Transverse colon (tissue), 4 donors: ENCODE measurements around the gene GRB7.

Experiments used
- EP300 ChIP-seq: sonication (generic); formaldehyde crosslinking; IDR thresholded peaks from one replicate; pipeline ENCODE4 v1.6.1; 2017; ENCODE audit warnings: antibody characterized with exemption, low read depth
- POLR2A ChIP-seq: fragments of 450-650 bp; IDR thresholded peaks from one replicate; pipeline ENCODE4 v1.6.1; 2016; ENCODE audit warnings: antibody characterized with exemption, mild to moderate bottlenecking, moderate library complexity
- POLR2AphosphoS5 ChIP-seq, 3 donors: sonication (generic); formaldehyde crosslinking; IDR thresholded peaks; one replicate each; pipeline ENCODE4 v1.6.1; 2016; ENCODE audit warnings: antibody characterized with exemption in 3 of 3
- TF ChIP-seq, protein P1 (sequence below), 5 experiments: fragments of 200-600 bp in 3 of 5; fragments of 450-650 bp in 2 of 5; sonication (generic) in 3 of 5; IDR thresholded peaks; 1 replicate in 2 of 5; 2 replicates in 3 of 5; pipeline ENCODE4 v1.5.1; 2016 to 2017; ENCODE audit warnings: antibody characterized with exemption in 5 of 5, inconsistent platforms in 3 of 5, mild to moderate bottlenecking in 2 of 5, moderate library complexity in 1 of 5

DNA sequence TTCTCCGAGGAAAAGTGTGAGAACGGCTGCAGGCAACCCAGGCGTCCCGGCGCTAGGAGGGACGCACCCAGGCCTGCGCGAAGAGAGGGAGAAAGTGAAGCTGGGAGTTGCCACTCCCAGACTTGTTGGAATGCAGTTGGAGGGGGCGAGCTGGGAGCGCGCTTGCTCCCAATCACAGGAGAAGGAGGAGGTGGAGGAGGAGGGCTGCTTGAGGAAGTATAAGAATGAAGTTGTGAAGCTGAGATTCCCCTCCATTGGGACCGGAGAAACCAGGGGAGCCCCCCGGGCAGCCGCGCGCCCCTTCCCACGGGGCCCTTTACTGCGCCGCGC lies 38.0 kb upstream of the GRB7 start, which contains the start of gene ERBB2:
- TF ChIP-seq, protein P1, sequence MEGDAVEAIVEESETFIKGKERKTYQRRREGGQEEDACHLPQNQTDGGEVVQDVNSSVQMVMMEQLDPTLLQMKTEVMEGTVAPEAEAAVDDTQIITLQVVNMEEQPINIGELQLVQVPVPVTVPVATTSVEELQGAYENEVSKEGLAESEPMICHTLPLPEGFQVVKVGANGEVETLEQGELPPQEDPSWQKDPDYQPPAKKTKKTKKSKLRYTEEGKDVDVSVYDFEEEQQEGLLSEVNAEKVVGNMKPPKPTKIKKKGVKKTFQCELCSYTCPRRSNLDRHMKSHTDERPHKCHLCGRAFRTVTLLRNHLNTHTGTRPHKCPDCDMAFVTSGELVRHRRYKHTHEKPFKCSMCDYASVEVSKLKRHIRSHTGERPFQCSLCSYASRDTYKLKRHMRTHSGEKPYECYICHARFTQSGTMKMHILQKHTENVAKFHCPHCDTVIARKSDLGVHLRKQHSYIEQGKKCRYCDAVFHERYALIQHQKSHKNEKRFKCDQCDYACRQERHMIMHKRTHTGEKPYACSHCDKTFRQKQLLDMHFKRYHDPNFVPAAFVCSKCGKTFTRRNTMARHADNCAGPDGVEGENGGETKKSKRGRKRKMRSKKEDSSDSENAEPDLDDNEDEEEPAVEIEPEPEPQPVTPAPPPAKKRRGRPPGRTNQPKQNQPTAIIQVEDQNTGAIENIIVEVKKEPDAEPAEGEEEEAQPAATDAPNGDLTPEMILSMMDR (IDR thresholded peaks at IDR 0.05): no peak
- no peak for TF ChIP-seq EP300
- TF ChIP-seq POLR2A: peak; percentile 94
- peak; percentile 89 to 97 (median 95) for TF ChIP-seq POLR2AphosphoS5 (IDR thresholded peaks at IDR 0.05)
